ENCODE results near the gene GP2.

GP2 gene

DNA sequence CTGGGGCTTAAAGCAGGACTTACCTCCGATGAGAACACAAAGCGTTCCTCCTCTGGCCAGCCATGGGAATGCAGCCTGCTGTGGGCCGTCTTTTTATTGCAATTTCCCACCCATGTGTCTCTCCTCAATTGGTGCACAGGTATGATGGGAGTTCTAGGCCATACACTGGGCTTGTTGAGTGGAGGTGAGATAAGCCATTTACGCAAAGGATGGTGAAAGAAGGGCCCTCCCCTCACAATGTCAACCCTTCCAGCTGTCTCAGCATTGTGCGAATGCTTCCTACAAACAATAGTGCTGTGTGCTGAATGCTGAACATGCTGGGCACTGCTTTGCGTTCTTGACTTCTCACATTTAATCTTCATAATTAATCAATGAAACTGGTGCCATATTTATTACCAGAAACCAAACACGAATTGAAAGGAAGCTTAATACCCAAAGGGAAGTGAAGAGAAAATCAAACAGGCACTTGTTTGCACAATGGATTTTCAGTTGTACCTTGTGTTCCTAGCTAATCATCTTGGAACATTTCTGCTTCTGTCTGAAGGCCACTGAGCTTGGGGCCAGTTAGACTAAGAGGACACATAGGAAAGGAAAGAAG is at the start of gene GP2:
Gene GP2, minus strand, starts transcription at position 70 of the 598 bp plus-strand sequence. CDS start 1,082 bp downstream, outside the sequence.
- peak; percentile 50 to 72 for DNase-seq

DNA sequence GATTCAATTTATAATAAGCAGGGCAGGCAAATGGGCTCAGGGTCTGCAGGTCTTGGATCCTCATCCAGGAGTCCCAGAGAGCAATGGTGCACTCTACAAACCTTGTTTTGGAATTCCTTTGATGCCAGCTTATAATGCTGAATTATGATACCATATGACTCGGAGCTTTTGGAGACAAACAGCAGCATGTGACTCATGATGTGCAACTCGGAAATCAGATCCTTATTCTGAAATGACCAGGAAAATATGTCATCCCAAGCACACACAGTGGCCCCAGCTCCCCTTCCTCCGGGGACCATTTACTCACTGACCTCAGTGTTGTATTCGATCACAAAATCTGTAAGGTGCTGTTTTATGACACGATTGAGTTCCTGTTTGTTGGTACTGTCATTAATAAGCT is 45.4 kb upstream of the GP2 start:
- DNase-seq = no peak

DNA sequence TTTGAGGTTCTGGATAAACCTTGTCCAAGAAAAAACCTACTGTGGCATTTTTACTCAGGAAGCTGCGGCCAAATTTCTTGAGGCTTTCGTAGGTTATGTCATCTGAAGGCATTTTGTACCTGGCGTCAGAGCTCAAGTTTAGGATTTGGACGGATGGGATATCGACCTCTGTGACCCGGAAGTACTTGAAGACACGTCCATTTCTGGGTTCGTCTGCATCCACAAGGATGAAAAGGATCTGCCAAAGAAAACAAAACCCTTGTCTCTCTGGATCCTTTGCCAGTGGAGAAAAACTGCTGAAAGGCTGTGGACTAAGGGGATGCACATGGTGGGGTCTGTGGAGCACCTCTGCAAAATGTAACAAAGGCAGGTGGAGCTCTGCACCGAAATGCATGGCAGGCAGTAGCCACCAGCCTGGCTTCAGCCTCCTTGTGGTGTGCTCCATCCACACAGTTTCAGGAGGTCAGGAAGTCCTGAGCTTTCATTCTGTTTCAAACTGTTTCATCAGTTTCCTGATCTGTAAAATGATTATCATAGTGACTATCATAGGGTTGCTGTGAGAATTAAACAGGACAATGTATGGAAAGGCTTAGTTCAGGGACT is 42.2 kb upstream of the GP2 start:
- DNase-seq = no peak

DNA sequence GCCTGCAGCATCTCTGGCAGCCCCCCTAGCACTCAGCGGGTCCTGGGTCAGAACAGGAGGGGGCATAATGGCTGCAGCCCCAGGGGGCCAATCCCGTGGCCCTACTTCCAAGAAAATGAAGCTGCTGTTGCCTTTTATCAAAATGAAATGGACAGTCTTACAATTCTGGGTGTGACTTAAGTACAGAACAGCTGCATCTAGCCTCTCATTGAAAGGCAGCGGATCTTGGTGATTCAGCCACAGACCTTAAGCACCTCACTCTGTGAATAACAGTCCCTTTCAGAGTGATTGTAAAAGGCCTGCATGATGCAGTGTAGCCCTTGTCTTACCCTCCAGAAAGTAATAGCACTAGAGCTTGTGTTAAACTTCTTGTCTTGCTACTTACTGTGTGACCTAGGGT is 36.7 kb upstream of the GP2 start:
- DNase-seq = no peak

DNA sequence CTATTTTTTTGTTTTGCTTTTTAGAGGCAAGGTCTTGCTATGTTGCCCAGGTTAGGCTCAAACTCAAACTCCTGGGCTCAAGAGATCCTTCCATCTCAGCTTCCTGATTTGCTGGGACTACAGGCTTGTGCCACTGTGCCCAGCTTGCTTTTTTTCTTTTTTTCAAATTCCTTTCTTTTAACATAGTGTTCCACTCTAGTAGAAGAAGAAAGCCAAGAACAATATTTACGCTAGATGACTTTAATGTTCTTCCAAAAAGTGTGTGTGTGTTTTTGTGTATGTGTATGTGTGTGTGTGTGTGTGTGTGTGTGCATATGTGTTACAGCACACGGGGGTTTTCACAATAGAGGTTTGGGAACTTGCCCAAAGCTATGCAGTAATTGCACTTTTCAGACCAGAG is 35.9 kb upstream of the GP2 start:
- no peak for DNase-seq

DNA sequence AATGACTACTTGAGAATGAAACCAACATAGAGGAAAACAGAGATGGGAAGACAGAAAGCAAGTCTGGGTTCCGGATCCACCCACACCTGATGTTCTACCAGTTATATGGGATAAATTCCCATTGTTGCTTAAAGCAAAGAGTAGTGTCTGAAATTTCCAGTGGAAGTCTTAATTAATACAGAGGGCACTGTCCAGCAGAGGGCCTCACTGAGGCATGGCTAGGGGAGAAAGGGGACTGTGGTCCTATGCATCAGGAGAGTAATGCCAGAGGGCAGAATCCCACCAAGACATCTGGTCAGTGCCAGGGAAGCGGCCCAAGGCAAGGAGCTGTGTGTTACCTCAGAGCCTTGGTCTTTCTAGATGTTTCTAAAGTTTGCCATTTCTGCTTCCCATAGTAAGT is 32.7 kb upstream of the GP2 start:
- no peak for DNase-seq

DNA sequence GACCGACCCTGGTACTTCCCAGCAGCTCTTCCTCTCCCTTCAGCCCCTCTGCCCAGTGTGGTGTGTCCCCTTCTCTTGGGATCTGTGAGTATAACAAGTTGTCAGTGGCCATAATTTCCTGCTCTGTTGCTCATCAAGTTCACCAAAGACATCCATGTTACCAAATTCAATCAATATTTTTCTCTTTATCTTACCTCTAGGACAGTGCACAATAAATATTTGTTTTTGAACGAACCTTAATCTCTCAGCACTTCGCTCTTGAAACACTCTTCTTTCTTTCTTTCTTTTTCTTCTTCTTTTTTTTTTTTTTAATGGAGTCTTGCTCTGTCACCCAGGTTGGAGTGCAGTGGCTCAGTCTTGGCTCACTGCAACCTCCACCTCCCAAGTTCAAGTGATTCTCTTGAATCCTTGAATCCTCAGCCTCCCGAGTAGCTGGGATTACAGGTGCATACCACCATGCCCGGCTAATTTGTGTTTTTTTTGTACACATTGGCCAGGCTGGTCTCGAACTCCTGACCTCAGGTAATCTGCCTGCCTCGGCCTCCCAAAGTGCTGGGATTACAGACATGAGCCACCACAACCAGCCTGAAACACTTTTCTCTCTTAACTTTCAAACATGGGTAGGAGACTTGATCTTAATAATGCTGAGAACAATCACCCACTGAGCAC is 27.9 kb upstream of the GP2 start:
- DNase-seq = no peak

DNA sequence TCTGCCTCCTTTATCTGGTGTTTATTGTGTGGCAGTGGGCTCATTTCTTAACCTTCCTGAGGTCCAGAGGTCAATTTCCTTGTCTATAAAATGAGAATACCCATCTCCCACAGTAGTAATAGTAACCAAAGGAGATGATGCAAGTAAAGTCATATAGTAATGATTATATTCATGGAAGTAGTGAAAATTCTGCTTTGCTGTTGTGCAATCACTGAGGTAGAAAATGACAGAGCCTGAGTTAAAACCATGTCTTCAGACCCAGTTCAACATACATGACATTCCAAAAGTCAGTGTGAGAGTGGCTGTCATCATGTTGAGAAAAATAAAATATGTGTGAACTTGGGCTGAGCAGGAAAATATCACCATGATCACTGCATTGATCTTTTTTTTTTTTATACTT is 26.1 kb upstream of the GP2 start:
- no peak for DNase-seq

DNA sequence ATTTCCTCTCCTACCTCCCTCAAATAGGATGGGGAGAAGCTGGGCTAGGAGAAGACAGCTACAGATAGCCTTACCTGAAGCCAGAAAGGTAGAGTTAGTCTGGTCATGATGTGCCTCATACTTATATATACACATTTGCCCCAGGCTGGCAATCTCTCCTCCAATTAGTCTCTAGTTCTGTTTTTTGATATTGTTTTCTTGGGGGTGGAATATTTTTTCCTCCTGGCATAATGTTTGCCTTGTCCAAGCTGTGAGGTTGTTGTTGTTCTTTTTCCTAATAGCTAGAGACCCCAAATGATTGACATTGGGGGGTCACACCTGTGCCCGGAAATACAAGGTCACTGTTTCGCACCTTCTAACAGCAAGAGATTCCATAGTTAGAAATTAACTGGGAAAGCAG is 25.3 kb upstream of the GP2 start, which contains the start of gene UMOD:
Gene UMOD, minus strand, starts transcription at position 101 of the 400 bp plus-strand sequence. CDS start 1,978 bp downstream, outside the sequence.
- no peak for DNase-seq

DNA sequence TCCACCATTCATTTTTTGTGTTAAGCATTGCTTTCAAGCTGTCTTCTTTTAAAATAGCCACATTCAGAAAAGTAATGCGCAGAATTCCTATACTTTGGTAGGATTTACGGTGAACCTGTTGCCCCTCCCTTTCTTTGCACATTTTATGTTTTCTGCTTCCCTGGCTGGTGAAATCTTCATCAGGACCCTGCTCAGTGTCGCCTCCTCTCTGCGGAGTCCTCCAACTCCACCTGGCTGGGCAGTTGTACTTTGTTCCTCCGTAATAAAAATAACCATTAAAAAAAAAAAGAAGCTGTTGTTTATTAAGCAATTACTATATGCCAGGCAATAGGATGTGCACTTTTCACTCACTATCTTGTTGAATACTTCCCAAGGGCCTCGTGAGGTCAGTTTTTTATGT is 22.3 kb upstream of the GP2 start:
- no peak for DNase-seq

DNA sequence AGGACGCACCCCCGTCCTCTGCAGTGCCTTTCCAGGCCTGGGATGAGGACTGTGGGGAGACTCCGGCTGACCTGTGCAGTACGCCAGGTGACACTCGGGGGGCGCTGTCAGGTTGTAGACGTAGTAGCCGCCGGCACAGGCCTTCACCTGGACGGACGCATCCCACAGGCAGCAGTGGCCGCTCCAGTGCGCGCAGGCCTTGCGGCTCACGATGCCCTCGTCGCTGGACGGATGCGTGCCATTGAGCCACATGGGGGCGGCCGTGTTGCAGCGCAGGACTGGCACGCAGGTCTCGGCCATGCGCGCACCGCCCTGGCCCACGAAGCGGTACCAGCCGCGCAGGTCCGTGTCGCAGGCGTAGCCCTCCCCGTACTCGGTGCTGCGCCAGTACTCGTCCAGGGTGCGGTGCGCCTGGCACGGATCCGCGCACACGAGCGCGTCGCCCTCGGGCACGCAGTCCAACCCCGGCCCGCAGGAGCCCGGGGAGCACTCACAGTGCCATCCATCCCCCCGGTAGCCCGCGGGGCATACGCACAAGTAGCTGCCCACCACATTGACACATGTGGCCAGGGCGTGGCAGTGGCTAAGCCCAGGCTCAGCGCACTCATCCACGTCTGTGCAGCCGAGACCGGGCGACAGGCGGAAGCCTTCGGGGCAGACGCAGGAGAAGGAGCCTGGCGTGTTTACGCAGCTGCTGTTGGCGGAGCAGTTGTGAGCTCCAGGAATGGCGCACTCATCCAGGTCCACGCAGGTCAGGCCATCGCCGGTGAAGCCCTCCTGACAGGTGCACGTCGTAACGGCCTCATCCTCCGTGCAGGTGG is 21.3 kb upstream of the GP2 start:
- DNase-seq = peak; percentile 80 to 85

DNA sequence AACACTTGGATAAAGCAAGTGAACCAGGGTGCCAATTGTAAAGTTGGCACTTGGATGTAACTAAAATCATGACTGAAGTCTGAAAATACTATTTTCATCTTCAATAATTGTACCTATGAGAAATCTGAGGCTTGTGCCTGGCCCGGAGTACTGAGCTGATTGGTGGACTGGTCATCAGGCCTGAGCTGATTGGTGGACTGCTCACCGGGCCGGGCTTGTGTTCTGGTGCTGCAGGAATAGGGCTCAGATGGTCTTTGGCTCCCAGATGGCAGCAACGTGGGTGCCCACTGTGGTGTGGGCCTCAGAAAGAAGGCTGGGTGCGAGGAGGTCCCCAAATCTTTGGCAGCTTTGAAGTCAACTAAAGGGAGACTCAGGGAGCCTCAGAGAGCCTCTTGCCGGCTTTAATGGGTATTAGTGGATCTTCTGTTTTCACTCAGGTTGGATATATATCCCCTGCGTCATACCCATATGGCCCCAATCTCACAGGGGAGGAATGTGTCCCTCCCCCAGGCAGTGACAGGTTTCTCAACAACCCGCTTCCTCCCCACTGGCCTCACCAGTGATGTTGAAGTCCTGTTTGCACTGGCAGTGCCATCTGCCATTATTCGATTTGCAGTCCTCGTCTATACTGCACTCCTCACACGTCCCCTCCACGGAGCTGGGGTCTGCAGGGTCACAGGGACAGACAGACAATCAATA is 20.5 kb upstream of the GP2 start:
- DNase-seq = no peak

DNA sequence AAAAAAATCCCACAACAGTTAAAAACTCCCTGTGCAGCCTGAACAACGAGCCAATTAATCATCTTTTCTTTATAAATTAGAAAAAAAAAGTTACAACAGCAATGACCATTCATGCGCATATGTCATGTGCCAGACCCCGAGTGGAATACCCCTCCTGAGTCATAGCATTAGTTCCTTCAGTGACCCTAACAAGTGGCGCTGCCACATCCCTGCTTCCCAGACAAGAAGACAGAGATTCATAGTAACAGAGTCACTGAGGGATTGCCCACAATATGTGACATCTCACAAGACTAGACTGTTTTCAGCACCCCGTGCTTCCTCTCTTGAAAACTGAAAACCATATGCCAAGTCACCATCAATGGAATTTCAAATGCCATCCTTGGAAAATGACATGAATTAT is 17.3 kb upstream of the GP2 start:
- no peak for DNase-seq

DNA sequence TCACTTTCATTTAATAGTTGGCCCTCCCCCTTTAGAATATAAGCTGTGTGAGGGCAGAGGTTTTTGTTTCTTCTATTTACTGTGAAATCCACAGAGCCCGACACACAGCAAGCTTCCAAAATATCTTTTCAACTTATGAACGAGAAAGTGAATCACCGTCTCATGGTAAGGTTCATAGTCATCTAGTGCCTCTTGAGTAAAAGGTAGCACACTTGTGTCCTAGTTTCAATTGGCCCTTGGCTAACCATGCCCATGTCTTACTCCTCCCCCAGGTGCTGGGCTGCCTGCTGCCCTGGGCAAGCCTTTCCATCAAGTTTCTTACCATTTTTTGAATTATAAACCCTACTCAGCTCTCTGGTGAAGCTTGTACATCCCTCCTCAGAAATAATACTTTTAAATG is 12.4 kb upstream of the GP2 start:
- no peak for DNase-seq

DNA sequence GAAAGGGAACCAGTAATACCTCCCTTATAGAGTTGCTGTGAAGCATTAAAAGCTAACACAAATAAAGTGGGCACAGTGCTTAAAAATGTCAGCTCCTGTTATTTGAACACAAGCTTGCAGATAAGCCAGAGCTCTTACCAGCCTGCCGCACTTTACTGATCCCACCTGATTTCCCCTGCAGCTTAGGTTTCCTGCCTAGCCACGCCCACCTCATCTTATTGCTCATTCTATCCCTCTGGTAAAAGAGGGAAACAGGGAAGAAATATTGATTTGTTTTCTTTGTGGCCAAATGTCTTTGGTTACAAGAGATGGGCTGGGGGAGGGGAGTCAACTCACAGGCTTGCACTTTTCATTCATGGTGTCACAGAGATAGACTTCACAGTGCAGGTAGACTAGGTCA is 9.6 kb upstream of the GP2 start:
- no peak for DNase-seq

DNA sequence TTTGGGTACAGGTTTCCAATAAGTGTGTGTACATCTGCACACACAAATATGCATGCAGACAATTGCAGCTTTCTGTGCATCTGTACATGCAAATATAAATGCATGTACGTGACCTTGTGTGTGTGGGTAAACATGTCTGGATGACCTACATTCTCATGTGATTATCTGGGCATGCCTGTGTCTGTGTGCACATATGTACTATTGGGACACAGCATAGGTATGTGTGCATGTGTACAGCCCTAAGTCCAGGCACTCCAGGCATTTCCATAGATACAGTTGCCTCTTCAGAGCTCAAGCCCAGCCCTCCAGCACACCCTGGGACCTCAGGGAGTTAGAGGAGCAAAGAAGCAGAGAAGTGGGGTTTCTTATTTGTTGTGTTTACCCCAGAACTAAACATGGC is 7.1 kb upstream of the GP2 start:
- DNase-seq = no peak

DNA sequence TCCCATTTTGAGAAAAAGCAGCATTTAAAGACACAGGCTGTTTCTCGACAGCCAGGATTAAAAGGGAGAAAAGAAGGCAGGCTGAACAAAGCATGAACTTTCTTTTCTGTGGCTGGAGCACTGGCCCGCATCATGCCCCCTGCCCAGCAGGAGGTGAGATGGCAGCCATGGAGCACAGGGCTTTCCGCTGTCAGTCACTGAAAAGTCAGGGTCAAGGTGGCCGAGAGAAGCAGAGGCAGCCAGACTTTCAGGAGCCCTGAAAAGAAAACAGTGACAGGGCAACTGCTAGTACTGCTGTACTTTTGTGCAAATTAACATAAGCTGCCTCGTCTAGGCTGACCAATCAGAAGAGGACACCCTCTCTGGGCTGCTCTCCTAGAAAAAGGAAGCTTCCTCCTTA is 5.8 kb upstream of the GP2 start:
- DNase-seq = no peak

DNA sequence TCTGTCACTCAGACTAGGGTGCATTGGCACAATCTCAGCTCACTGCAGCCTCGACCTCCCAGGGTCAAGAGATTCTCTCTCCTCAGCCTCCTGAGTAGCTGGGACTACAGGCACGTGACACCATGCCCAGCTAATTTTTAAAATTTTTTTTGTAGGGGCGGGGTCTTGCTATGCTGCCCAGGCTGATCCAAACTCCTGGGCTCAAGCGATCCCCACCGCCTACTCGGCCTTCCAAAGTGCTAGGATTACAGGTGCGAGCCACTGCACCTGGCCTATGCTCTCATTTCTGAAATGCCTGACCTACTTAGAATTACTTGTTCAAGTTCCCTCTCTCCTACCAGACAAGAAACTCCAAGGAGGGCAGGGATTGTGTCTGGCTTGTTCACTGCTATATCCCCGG is 5.1 kb upstream of the GP2 start:
- no peak for DNase-seq

DNA sequence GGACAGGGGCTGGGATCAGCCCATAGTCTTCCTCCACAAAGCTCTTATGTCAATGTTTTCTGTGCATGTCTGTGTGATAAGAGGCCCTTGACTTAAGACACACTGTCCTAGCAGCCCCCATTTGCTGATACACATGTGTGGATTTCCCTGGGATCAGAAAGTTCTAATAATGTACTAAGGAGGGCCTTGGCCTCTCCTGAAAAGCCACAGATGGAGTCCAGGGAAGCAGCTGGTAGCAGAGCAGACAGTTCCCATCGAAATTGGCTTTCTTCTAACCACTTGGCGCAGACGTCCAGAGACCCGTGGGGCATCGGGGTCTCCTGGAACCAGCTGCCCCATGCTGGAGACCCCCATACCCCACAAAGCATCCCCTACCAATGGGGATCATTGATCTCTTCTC is 4.3 kb upstream of the GP2 start:
- no peak for DNase-seq

DNA sequence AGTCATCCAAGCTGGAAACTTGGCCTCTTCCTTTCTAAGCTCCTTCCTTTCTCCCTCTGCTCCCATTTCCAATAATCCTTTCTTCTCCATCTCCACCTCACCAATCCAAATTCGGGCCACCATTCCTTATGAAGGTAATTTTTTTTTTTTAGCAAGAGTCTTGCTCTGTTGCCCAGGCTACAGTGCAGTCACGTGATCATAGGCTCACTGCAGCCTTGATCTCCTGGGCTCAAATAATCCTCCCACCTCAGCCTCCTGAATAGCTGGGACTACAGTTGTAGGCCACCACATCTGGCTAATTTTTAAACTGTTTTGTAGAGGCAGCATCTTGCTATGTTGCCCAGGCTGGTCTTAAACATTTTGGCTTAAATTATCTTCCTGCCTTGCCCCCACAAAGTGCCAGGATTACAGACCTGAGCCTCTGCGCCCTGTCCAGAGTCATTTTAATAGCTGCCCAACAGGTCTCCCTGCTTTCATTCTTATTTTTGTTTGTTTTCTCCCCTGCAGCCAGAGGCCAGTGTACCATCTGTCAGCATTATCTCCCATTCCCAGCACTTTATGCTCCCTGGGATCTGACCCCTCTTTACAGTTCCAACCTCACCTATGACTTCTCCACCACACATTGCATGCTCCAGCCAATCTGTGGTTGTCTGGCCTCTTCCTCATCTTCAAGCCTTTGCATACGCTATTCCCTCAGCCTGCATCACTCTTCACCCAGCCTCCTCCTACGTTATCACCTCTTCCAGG is 2.3 kb upstream of the GP2 start:
- no peak for DNase-seq

DNA sequence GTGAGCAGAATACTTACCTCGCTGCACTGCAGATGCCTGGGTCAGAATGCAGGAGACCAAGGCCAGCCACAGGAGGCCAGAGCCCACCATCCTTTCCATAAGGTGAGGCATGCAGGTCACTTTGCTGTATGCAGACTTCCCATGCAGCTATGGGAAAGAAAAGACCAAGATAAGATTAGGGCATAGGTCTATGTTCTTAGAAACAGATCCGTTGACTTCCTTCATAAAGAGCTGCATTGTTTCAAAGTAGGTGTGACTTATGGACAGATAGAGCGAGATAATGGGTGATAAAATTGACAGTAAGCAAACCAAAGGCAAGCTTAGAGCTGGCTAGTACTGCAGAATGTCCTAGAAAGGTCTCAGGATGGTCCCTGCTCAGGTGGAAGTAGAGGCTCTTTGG is 992 bp downstream of the GP2 start:
- no peak for DNase-seq

DNA sequence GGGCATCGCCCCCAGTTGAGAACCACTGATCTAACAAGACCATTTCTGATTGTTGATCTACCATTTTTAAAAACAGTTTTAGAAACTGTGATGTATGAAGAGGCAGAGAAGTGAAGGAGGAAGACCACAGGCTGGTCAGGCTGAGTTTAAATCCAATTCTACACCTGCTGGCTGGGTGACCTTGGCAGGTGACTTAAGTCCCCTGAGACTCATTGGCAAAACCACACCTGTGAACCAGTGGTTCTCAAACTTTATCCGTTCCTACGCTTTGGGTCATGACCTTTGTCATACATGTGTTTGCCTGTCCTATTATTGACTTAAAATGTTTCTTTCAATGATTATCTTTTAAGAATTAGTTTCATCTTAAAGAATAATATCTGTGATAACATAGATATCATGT is 2.3 kb downstream of the GP2 start:
- no peak for DNase-seq

All from SHP77 (cell line).